SK-N-SH (cell line): ENCODE measurements around the gene B3GALT4.

Source experiments
- CTCF ChIP-seq: fragments of 200-600 bp; sonication (generic); IDR thresholded peaks from 2 replicates; pipeline ENCODE4 v1.6.1; 2017; ENCODE audit warnings: antibody characterized with exemption, mild to moderate bottlenecking, moderate library complexity
- POLR2AphosphoS5 ChIP-seq: IDR thresholded peaks from 2 replicates; pipeline ENCODE4 v1.6.1; 2012; ENCODE audit warnings: low read depth, low read length
- YY1 ChIP-seq: IDR thresholded peaks from 2 replicates; pipeline ENCODE4 v1.4.0; 2012; ENCODE audit warnings: low read depth, mild to moderate bottlenecking

GRCh38 chr6:33278392-33278741 lies 1.4 kb downstream of the B3GALT4 start:
- TF ChIP-seq CTCF (no peak), YY1 (no peak), POLR2AphosphoS5 (no peak)
